Measurements from ENCODE around the gene GALNT12. TPM values are rescaled to one million over a fixed set of nuclear protein-coding genes. Genes with fewer than 3 reads are reported as not detected.

The GALNT12 gene
- total RNA-seq, 1 experiment from 2014 or later = 31.2 TPM

GRCh38 chr9:98859941-98860340, 52.5 kb downstream of the GALNT12 start:
- BruUV-seq (replicated peaks) = no TSS peak
- H4K20me1 ChIP-seq (ENCODE audit: insufficient read depth) = no peaks in the 10 kb centered on the region
- no peaks in the 10 kb centered on the region for H3K36me3 ChIP-seq (ENCODE audit: control insufficient read depth in 1 of 2, insufficient read depth in 2 of 2, low read length in 2 of 2)
- H3K4me3 ChIP-seq (replicated peaks in 1 of 2; ENCODE audit: low read depth in 1 of 2, low read length in 2 of 2) = no peak overlapping the region
- H3K4me1 ChIP-seq (ENCODE audit: control insufficient read depth in 1 of 2, insufficient read depth in 2 of 2, low read length in 2 of 2) = peaks cover 0 to 8% of the 10 kb centered on the region in 2 experiments; a peak in 1 of 4 replicates
- ATAC-seq = no peak
- H3K9me2 ChIP-seq (ENCODE audit: insufficient read depth) = no peaks in the 10 kb centered on the region
- H3K9me3 ChIP-seq (ENCODE audit: control insufficient read depth in 1 of 2, insufficient read depth in 1 of 2, low read depth in 1 of 2, low read length in 2 of 2) = no peaks in the 10 kb centered on the region
- no peak overlapping the region for H3K4me2 ChIP-seq (ENCODE audit: low read length)
- TF ChIP-seq ATF3 (IDR thresholded peaks at IDR 0.05) (no peak), ZNF274 (IDR thresholded peaks at IDR 0.05; ENCODE audit: low read depth, low read length) (no peak), CTCF (IDR thresholded peaks at IDR 0.05 in 2 of 3, conservative IDR thresholded peaks at IDR 0.05 in 1 of 3; ENCODE audit: borderline replicate concordance in 1 of 3, insufficient read depth in 1 of 3, low read depth in 2 of 3, low read length in 2 of 3) (no peak), EGR1 (IDR thresholded peaks at IDR 0.05; ENCODE audit: low read depth) (no peak), YY1 (IDR thresholded peaks at IDR 0.05; ENCODE audit: extremely low read depth, insufficient replicate concordance, low read depth, low read length) (no peak), CEBPB (IDR thresholded peaks at IDR 0.05; ENCODE audit: low read depth) (no peak)
- CTCF ChIA-PET = interaction anchor here (1.4 kb wide), 1 partner anchor 139 kb away, joined by 3 read pairs; no protein-coding TSS in a partner anchor
- H2AFZ ChIP-seq (ENCODE audit: low read depth, low read length, poor library complexity, severe bottlenecking) = no peak overlapping the region
- RAD21 ChIA-PET (ENCODE audit: low non-redundant PET in 1 of 2, low total read pairs in 2 of 2, uncharacterized antibody in 2 of 2, unreplicated experiment in 2 of 2) = no interaction called here
- no peaks in the 10 kb centered on the region for H3K27me3 ChIP-seq (ENCODE audit: insufficient read depth, low read length)
- intact Hi-C loops (cut with micrococcal nuclease) = loop anchor here (2.0 kb wide), 1 partner anchor 281 kb away; no protein-coding TSS in a partner anchor
- POLR2A ChIA-PET = no interaction called here
- no peak for DNase-seq (ENCODE audit: low read depth, low spot score)
- no peak overlapping the region for H3K9ac ChIP-seq (ENCODE audit: low read length)
- H3K27ac ChIP-seq (ENCODE audit: low read depth, low read length) = no peak overlapping the region
- no peaks in the 10 kb centered on the region for H3K79me2 ChIP-seq (ENCODE audit: insufficient read depth, low read length)

GRCh38 chr9:98860871-98861293, 53.4 kb downstream of the GALNT12 start:
- no peaks in the 10 kb centered on the region for H3K79me2 ChIP-seq (ENCODE audit: insufficient read depth, low read length)
- peak overlapping the region; percentile 9 for H2AFZ ChIP-seq (ENCODE audit: low read depth, low read length, poor library complexity, severe bottlenecking)
- BruUV-seq (replicated peaks) = no TSS peak
- peaks cover 0 to 8% of the 10 kb centered on the region in 2 experiments; a peak in 1 of 4 replicates for H3K4me1 ChIP-seq (ENCODE audit: control insufficient read depth in 1 of 2, insufficient read depth in 2 of 2, low read length in 2 of 2)
- H3K9ac ChIP-seq (ENCODE audit: low read length) = no peak overlapping the region
- H4K20me1 ChIP-seq (ENCODE audit: insufficient read depth) = no peaks in the 10 kb centered on the region
- ChIA-PET POLR2A (no interaction called here), CTCF (interaction anchor here (0.6 to 1.3 kb wide), 5 partner anchors 11 to 139 kb away, joined by 3 to 4 read pairs (median 3); no protein-coding TSS in a partner anchor), RAD21 (ENCODE audit: low non-redundant PET in 1 of 2, low total read pairs in 2 of 2, uncharacterized antibody in 2 of 2, unreplicated experiment in 2 of 2) (no interaction called here)
- DNase-seq (ENCODE audit: low read depth, low spot score) = no peak
- H3K27me3 ChIP-seq (ENCODE audit: insufficient read depth, low read length) = no peaks in the 10 kb centered on the region
- ATAC-seq = no peak
- no peak overlapping the region for H3K27ac ChIP-seq (ENCODE audit: low read depth, low read length)
- intact Hi-C loops (cut with micrococcal nuclease) = loop anchor here (2.0 kb wide), 1 partner anchor 280 kb away; no protein-coding TSS in a partner anchor
- H3K4me2 ChIP-seq (ENCODE audit: low read length) = no peak overlapping the region
- no peaks in the 10 kb centered on the region for H3K36me3 ChIP-seq (ENCODE audit: control insufficient read depth in 1 of 2, insufficient read depth in 2 of 2, low read length in 2 of 2)
- H3K9me3 ChIP-seq (ENCODE audit: control insufficient read depth in 1 of 2, insufficient read depth in 1 of 2, low read depth in 1 of 2, low read length in 2 of 2) = no peaks in the 10 kb centered on the region
- H3K4me3 ChIP-seq (replicated peaks in 1 of 2; ENCODE audit: low read depth in 1 of 2, low read length in 2 of 2) = no peak overlapping the region
- no peaks in the 10 kb centered on the region for H3K9me2 ChIP-seq (ENCODE audit: insufficient read depth)
- TF ChIP-seq ZBTB33 (IDR thresholded peaks at IDR 0.05; ENCODE audit: extremely low read depth, insufficient replicate concordance, low read length) (no peak), FOSL1 (IDR thresholded peaks at IDR 0.05; ENCODE audit: low read depth) (no peak), RAD21 (IDR thresholded peaks at IDR 0.05; ENCODE audit: low read depth) (peak; percentile 76), ELF1 (IDR thresholded peaks at IDR 0.05; ENCODE audit: borderline replicate concordance, low read depth) (no peak), CTCF (IDR thresholded peaks at IDR 0.05 in 2 of 3, conservative IDR thresholded peaks at IDR 0.05 in 1 of 3; ENCODE audit: borderline replicate concordance in 1 of 3, insufficient read depth in 1 of 3, low read depth in 2 of 3, low read length in 2 of 3) (peak in 2 of 3 experiments; percentile 19 to 46; a peak in 1 of 6 replicates)
